NCI-H2171 treated with DMSO at 0.1 percent for 48 hours (cell line): Measurements from ENCODE around the gene COX10.
"Not testable (repeated sequence)": the region's sequence is repeated elsewhere in the genome, so short reads cannot be mapped to it uniquely, and the experiment has no call there.

Experiments
- DNase-seq: peaks from one replicate; lab custom pipeline; 2025; lab: John Stamatoyannopoulos, UW

The COX10 gene

DNA sequence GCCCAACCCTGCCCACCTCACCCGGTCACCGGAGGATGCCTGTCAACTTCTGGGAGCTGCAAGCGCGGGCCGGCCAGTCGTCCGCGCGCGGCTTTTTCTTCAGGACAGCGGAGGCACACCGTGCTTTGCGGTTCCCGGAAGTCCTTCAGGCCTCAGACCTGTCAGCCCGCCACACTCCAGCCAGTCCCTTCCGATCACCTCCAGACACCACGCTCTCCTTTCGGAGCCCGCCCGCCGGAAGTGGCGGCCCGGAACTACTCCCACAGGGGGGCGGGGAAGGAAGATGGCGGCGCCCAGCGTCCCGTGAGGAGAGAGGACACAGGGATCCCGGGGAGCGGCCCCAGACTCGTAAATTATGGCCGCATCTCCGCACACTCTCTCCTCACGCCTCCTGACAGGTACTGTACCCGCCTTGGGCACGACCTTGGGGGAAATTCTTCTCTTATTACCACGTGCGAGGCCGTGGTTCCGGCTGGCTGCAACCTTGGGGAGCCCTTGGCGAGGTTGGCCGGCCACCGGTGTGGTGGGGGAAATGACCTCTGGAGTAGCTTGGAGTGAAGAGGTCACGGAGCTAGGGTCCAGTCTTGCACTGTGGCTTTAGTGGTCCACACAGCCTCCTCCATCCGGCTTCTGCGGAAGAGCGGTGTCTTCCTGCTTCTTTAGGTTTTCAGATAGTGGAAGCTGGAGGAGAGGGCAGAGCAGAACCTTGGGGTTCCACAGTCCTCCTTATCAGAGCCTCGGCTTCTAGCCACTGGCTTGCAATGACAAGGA, at the start of gene COX10:
Gene COX10, plus strand, starts transcription at position 254 of the 771 bp plus-strand sequence. Its CDS starts 102 bp downstream, at position 356.
- peak; percentile 87 for DNase-seq

GRCh38 chr17:14021651-14022294, 47.5 kb upstream of the COX10 start:
- not testable (repeated sequence) for DNase-seq

DNA sequence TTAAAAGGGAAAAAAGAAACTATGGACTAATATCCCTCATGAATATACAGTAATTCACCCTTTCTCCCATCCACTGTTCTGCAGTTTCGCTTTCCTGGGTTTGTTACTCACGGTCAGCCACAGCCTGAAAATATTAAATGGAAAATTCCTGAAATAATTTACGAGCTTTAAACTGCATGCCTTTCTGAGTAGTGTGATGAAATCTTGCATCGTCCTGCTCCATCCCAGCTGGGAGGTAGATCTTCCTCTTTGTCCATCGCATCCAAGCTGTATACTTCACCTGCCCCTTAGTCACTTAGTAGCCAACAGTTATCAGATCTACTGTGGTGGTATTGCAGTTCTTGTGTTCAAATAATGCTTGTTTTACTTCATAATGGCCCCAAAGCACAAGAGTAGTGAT, 39.5 kb upstream of the COX10 start:
- not testable (repeated sequence) for DNase-seq

GRCh38 chr17:14032234-14032633, 37.1 kb upstream of the COX10 start:
- no peak for DNase-seq

DNA sequence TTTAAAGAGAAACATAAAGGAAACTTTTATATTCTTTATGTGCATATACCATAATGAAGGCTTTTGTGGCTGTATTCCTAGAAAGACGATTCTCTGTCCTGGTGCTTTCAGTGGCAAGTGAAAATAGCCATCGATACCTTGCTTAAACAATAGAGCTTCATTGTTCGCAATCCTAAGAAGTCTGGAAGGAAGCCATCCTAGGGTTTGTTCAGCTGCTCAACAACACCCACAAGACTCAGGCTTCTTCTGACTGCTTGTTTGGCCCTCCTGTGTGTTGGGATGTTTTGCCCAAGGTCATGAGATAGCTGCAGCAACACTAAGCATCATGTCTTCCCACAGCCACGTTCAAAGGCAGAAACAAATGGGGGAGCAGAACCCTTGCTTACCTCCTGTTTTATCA, 36.1 kb upstream of the COX10 start:
- DNase-seq = no peak

DNA sequence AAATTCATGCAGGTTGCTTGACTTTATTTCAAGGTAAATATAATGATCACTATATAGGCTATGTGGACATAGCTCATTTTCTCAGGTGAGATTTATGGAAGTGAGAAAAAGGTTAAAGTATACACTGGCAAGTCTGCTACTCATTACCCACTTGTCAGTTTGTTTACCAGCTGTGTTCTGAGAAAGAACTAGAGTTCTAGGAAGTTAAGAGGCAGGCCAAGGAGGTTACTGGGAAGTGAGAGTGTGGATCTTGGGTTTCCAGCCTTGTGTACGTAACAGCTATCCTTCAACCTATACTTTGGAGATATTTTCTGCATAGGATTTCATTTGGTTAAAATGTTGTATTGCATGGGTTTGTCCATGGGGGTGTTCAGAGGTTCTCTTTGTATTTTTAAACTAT, 31.9 kb upstream of the COX10 start:
- no peak for DNase-seq

DNA sequence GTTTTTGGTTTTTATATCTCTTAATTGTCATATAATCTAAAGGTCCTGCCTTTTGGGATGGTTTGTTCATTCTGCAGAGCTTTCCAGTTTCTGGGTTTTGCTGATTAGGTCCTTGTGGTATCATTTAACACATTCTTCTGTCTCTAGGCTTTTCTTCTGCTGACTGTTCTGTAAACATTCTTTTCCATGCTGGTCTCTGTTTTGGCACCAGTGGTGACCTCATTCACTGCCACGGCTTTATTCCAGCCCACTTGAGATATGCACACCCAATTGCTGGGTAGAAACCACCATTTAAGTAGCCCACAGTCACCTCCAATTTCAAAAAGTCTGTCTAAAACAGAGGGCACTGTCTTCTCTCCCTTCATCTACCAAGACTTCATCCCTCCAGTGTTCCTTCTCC, 31.1 kb upstream of the COX10 start:
- no peak for DNase-seq

GRCh38 chr17:14042411-14042810, 26.9 kb upstream of the COX10 start:
- no peak for DNase-seq

- no peak for DNase-seq
Observed at GRCh38 chr17:14044702-14045101, 24.6 kb upstream of the COX10 start.

GRCh38 chr17:14046978-14047377, 22.3 kb upstream of the COX10 start:
- no peak for DNase-seq

DNA sequence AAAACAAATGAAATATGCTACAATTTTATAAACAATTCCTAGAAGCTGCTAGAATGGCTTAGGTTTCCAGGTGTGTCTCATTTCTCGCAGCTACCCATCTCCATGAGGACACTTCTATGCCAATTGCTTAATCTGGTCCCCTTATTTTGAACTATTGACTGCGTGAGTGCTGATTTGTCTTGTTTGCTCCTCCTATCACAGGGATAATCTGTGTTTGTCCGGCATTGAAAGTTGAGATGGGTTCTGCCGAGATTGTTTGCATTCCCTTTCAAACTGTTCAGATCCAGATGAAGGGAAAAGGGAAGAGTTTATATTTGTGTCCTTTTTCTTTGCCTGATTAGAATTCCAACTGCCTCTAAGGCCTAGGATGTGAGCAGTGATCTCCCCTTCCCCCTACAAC, 21.7 kb upstream of the COX10 start:
- no peak for DNase-seq

DNA sequence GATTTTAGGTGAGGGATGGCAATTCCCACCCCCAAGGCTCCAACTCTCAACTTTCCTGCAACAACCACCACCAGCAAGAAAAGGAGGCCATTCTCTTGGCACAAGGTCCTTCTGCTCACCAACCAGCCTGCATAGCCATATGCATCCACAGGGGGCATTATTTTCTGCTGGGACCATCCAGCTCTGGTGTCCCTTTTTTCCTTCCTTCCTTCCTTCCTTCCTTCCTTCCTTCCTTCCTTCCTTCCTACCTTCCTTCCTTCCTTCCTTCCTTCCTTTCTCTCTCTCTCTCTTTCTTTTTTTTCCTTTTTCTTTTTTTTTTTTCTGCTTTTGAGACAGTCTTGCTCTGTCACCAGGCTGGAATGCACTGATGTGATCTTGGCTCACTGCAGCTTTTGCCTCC, 21.1 kb upstream of the COX10 start:
- DNase-seq = no peak

DNA sequence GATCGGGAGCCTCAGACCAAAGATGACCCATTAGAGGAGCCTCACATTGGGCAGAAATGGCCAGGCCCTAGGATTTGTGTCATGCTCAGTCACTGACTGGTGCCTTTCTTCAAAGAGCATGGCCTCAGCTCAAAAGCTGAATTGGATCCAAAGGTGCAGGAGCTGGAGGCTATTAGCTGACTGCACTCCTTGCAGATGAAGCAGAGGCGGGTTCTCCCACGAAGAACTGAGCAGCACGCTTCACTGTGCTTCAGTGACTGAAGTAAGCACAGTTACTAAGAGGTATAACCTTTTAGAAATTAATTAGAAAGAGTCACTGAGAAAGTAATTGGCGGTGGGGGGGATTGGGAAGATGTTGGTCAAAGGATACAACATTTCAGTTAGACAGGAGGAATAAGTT, 18.7 kb upstream of the COX10 start:
- no peak for DNase-seq

GRCh38 chr17:14051692-14052091, 17.6 kb upstream of the COX10 start:
- DNase-seq = no peak

GRCh38 chr17:14052886-14053615, 16.3 kb upstream of the COX10 start:
- DNase-seq = no peak

GRCh38 chr17:14057591-14057990, 11.7 kb upstream of the COX10 start:
- no peak for DNase-seq

GRCh38 chr17:14058051-14058450, 11.3 kb upstream of the COX10 start:
- no peak for DNase-seq

GRCh38 chr17:14060706-14061105, 8.6 kb upstream of the COX10 start:
- no peak for DNase-seq

- no peak for DNase-seq
Observed at GRCh38 chr17:14061666-14062560, 7.4 kb upstream of the COX10 start.

DNA sequence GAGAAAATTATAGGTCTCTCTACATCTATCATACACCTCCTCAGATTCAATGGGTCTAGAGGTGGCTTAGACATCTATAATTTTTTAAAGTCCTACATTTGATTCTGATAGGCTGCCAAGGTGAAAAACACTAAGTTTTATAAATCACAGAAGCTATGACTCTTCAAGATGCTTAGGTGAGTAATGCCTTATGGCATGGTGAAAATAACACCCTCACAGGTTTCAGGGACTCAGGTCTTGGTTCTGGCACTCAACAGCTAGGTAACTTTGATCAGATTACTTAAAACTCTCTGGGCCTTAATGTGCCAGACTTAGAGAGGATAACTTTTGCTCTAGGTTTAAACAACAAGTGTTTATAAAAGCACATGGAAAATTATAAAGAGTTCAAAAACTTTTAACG, 2.0 kb upstream of the COX10 start:
- no peak for DNase-seq

- no peak for DNase-seq
Observed at GRCh38 chr17:14068542-14069250, 608 bp upstream of the COX10 start.
